Measurements from ENCODE around the gene JPH2.

JPH2 gene

GRCh38 chr20:44172572-44172950, 14.4 kb downstream of the JPH2 start:
- no peaks in the 10 kb centered on the region for H3K36me3 ChIP-seq (ENCODE audit: control insufficient read depth, insufficient read depth, low read length)
- H3K9ac ChIP-seq (ENCODE audit: low read depth, low read length) = no peak overlapping the region
- no peak overlapping the region for H3K4me3 ChIP-seq (ENCODE audit: low read depth, low read length)
- no peaks in the 10 kb centered on the region for H3K9me3 ChIP-seq (ENCODE audit: control insufficient read depth, insufficient read depth, low read length)
- H3K27ac ChIP-seq (ENCODE audit: low read depth, low read length) = no peak overlapping the region
- no peaks in the 10 kb centered on the region for H3K4me1 ChIP-seq (ENCODE audit: control insufficient read depth, insufficient read depth, low read length)
- no peaks in the 10 kb centered on the region for H3K27me3 ChIP-seq (ENCODE audit: control insufficient read depth, insufficient read depth, low read length)

DNA sequence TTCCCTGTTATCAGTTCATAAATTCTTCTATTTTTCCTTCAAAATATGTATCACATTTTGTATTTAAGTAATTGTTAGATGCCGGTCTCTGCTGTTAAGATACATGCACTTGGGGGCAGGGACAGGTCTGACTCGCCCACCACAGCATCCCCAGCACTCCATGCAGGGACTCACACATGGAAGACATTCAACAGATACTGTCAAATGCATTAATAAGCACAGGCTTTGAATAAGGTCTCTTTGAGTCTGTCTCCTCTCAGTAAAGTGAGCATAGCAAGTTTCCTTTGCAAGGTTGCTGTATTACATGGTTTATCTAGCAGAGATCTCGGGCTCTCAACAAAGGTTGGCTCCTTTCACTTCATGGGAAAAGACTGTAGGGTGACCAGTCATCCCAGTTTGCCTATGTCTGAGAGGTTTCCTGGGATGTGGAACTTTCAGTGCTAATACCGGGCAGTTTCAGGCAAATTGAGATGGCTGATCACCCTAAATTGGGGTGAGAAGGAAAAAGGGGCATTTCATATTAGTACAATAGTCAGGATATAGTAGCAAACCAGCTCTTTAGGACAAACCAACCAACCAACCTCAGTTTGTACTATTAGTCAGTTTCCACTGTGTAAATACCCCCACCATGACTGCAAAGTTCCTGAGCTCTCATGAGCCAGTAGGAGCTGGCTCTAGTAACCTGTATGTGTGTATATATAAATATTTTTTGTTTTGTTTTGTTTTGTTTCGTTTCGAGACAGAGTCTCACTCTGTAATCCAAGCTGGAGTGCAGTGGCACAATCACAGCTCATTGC, 15.0 kb downstream of the JPH2 start:
- Histone ChIP-seq H3K9me3 (ENCODE audit: control insufficient read depth, insufficient read depth, low read length) (no peaks in the 10 kb centered on the region), H3K27me3 (ENCODE audit: control insufficient read depth, insufficient read depth, low read length) (no peaks in the 10 kb centered on the region), H3K27ac (ENCODE audit: low read depth, low read length) (no peak overlapping the region), H3K4me3 (ENCODE audit: low read depth, low read length) (no peak overlapping the region), H3K4me1 (ENCODE audit: control insufficient read depth, insufficient read depth, low read length) (no peaks in the 10 kb centered on the region), H3K9ac (ENCODE audit: low read depth, low read length) (no peak overlapping the region), H3K36me3 (ENCODE audit: control insufficient read depth, insufficient read depth, low read length) (no peaks in the 10 kb centered on the region)

DNA sequence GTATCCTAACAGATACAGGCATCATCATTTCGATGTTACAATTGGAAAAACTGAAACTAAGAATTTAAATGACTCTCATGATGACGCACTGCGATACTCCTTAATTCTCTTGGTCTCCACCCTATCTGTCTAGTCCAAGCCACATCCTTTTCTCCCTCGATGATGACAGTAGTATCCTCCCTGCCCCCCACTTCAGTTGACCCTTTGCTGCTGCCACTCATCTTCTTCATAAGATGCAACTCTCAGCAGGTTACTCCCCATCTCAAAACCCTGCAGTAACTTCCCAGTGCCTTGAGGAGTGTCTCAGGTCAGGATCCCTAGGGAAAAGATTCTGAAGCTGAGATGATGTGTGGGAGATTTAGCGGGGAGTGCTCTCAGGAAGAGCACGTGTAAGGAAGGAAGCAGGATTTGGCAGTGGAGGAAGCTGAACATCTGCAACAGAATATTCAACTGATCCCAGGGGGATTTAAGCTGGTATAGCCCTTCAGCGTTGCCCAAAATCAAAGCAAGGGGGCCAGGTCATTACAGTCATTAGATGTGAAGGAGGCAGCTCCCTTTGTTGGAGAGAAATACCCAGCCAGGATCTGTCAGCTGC, 16.1 kb downstream of the JPH2 start:
- H3K4me1 ChIP-seq (ENCODE audit: control insufficient read depth, insufficient read depth, low read length) = no peaks in the 10 kb centered on the region
- no peaks in the 10 kb centered on the region for H3K27me3 ChIP-seq (ENCODE audit: control insufficient read depth, insufficient read depth, low read length)
- H3K9ac ChIP-seq (ENCODE audit: low read depth, low read length) = no peak overlapping the region
- no peak overlapping the region for H3K4me3 ChIP-seq (ENCODE audit: low read depth, low read length)
- no peaks in the 10 kb centered on the region for H3K36me3 ChIP-seq (ENCODE audit: control insufficient read depth, insufficient read depth, low read length)
- H3K27ac ChIP-seq (ENCODE audit: low read depth, low read length) = no peak overlapping the region
- no peaks in the 10 kb centered on the region for H3K9me3 ChIP-seq (ENCODE audit: control insufficient read depth, insufficient read depth, low read length)

- H3K9ac ChIP-seq (ENCODE audit: low read depth, low read length) = no peak overlapping the region
- no peak overlapping the region for H3K27ac ChIP-seq (ENCODE audit: low read depth, low read length)
- no peaks in the 10 kb centered on the region for H3K27me3 ChIP-seq (ENCODE audit: control insufficient read depth, insufficient read depth, low read length)
- no peaks in the 10 kb centered on the region for H3K36me3 ChIP-seq (ENCODE audit: control insufficient read depth, insufficient read depth, low read length)
- H3K4me3 ChIP-seq (ENCODE audit: low read depth, low read length) = no peak overlapping the region
- H3K4me1 ChIP-seq (ENCODE audit: control insufficient read depth, insufficient read depth, low read length) = no peaks in the 10 kb centered on the region
- H3K9me3 ChIP-seq (ENCODE audit: control insufficient read depth, insufficient read depth, low read length) = no peaks in the 10 kb centered on the region
Measured at GRCh38 chr20:44167736-44168135, 19.3 kb downstream of the JPH2 start.

GRCh38 chr20:44166477-44166876, 20.5 kb downstream of the JPH2 start:
- Histone ChIP-seq H3K4me1 (ENCODE audit: control insufficient read depth, insufficient read depth, low read length) (no peaks in the 10 kb centered on the region), H3K9me3 (ENCODE audit: control insufficient read depth, insufficient read depth, low read length) (no peaks in the 10 kb centered on the region), H3K4me3 (ENCODE audit: low read depth, low read length) (no peak overlapping the region), H3K27me3 (ENCODE audit: control insufficient read depth, insufficient read depth, low read length) (no peaks in the 10 kb centered on the region), H3K36me3 (ENCODE audit: control insufficient read depth, insufficient read depth, low read length) (no peaks in the 10 kb centered on the region), H3K27ac (ENCODE audit: low read depth, low read length) (no peak overlapping the region), H3K9ac (ENCODE audit: low read depth, low read length) (no peak overlapping the region)

GRCh38 chr20:44166008-44166407, 21.0 kb downstream of the JPH2 start:
- Histone ChIP-seq H3K9ac (ENCODE audit: low read depth, low read length) (no peak overlapping the region), H3K9me3 (ENCODE audit: control insufficient read depth, insufficient read depth, low read length) (no peaks in the 10 kb centered on the region), H3K4me3 (ENCODE audit: low read depth, low read length) (no peak overlapping the region), H3K27me3 (ENCODE audit: control insufficient read depth, insufficient read depth, low read length) (no peaks in the 10 kb centered on the region), H3K36me3 (ENCODE audit: control insufficient read depth, insufficient read depth, low read length) (no peaks in the 10 kb centered on the region), H3K4me1 (ENCODE audit: control insufficient read depth, insufficient read depth, low read length) (no peaks in the 10 kb centered on the region), H3K27ac (ENCODE audit: low read depth, low read length) (no peak overlapping the region)

GRCh38 chr20:44160133-44160532, 26.9 kb downstream of the JPH2 start:
- no peak overlapping the region for H3K9ac ChIP-seq (ENCODE audit: low read depth, low read length)
- no peak overlapping the region for H3K4me3 ChIP-seq (ENCODE audit: low read depth, low read length)
- H3K4me1 ChIP-seq (ENCODE audit: control insufficient read depth, insufficient read depth, low read length) = no peaks in the 10 kb centered on the region
- no peaks in the 10 kb centered on the region for H3K36me3 ChIP-seq (ENCODE audit: control insufficient read depth, insufficient read depth, low read length)
- no peaks in the 10 kb centered on the region for H3K9me3 ChIP-seq (ENCODE audit: control insufficient read depth, insufficient read depth, low read length)
- no peak overlapping the region for H3K27ac ChIP-seq (ENCODE audit: low read depth, low read length)
- no peaks in the 10 kb centered on the region for H3K27me3 ChIP-seq (ENCODE audit: control insufficient read depth, insufficient read depth, low read length)

- no peaks in the 10 kb centered on the region for H3K27me3 ChIP-seq (ENCODE audit: control insufficient read depth, insufficient read depth, low read length)
- no peaks in the 10 kb centered on the region for H3K9me3 ChIP-seq (ENCODE audit: control insufficient read depth, insufficient read depth, low read length)
- no peak overlapping the region for H3K4me3 ChIP-seq (ENCODE audit: low read depth, low read length)
- no peak overlapping the region for H3K27ac ChIP-seq (ENCODE audit: low read depth, low read length)
- H3K9ac ChIP-seq (ENCODE audit: low read depth, low read length) = no peak overlapping the region
- H3K36me3 ChIP-seq (ENCODE audit: control insufficient read depth, insufficient read depth, low read length) = no peaks in the 10 kb centered on the region
- no peaks in the 10 kb centered on the region for H3K4me1 ChIP-seq (ENCODE audit: control insufficient read depth, insufficient read depth, low read length)
Measured at GRCh38 chr20:44159711-44160110, 27.3 kb downstream of the JPH2 start.

- H3K27ac ChIP-seq (ENCODE audit: low read depth, low read length) = no peak overlapping the region
- no peaks in the 10 kb centered on the region for H3K36me3 ChIP-seq (ENCODE audit: control insufficient read depth, insufficient read depth, low read length)
- no peaks in the 10 kb centered on the region for H3K27me3 ChIP-seq (ENCODE audit: control insufficient read depth, insufficient read depth, low read length)
- H3K9ac ChIP-seq (ENCODE audit: low read depth, low read length) = no peak overlapping the region
- H3K4me1 ChIP-seq (ENCODE audit: control insufficient read depth, insufficient read depth, low read length) = no peaks in the 10 kb centered on the region
- no peaks in the 10 kb centered on the region for H3K9me3 ChIP-seq (ENCODE audit: control insufficient read depth, insufficient read depth, low read length)
- H3K4me3 ChIP-seq (ENCODE audit: low read depth, low read length) = no peak overlapping the region
Measured at GRCh38 chr20:44159125-44159524, 27.9 kb downstream of the JPH2 start.

DNA sequence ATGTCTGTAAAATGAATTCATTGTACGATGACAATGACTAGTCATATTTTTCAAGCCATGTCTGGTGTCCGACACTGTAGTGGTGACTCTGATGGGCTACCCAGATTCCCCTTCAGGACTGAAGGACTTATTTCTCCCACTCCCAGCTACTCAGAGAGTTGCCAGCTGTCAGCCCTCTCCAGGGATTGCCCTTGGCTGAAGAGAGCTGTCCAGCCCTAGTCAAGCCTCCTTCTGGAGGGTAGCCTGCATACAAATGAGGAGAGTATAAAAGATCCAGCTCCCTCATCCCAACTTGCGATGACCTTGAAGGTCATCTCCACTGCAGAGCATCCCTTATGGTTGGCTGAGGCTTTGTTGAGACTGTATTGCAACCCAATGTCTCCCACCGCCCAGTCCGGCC, 29.9 kb downstream of the JPH2 start:
- Histone ChIP-seq H3K36me3 (ENCODE audit: control insufficient read depth, insufficient read depth, low read length) (no peaks in the 10 kb centered on the region), H3K9ac (ENCODE audit: low read depth, low read length) (no peak overlapping the region), H3K27ac (ENCODE audit: low read depth, low read length) (no peak overlapping the region), H3K27me3 (ENCODE audit: control insufficient read depth, insufficient read depth, low read length) (no peaks in the 10 kb centered on the region), H3K4me3 (ENCODE audit: low read depth, low read length) (no peak overlapping the region), H3K9me3 (ENCODE audit: control insufficient read depth, insufficient read depth, low read length) (no peaks in the 10 kb centered on the region), H3K4me1 (ENCODE audit: control insufficient read depth, insufficient read depth, low read length) (no peaks in the 10 kb centered on the region)

DNA sequence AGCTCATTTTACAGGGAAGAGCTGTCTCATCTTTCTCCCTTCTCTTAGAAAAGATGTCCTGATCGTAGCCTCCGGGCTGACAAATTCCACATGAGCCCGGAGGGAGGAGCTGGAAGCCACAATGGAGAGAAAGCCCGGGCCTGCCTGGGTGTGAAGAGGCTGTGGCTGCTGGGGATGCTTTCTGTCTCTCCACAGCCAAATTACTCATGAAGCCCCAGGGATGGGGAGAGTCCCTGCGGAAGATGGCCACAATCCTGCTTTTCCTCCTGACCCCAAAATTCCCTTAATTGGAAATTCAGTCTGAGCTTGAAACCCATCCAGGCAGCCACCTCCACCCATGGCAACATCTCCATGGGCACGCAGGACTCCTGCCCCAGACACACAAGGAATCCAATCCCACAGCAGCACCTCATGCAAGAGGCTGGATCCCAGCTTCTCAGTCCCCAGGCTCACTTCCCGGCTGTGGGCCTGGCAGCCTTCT, 32.4 kb downstream of the JPH2 start:
- no peak overlapping the region for H3K9ac ChIP-seq (ENCODE audit: low read depth, low read length)
- H3K4me1 ChIP-seq (ENCODE audit: control insufficient read depth, insufficient read depth, low read length) = no peaks in the 10 kb centered on the region
- H3K27me3 ChIP-seq (ENCODE audit: control insufficient read depth, insufficient read depth, low read length) = no peaks in the 10 kb centered on the region
- H3K27ac ChIP-seq (ENCODE audit: low read depth, low read length) = no peak overlapping the region
- no peaks in the 10 kb centered on the region for H3K36me3 ChIP-seq (ENCODE audit: control insufficient read depth, insufficient read depth, low read length)
- no peaks in the 10 kb centered on the region for H3K9me3 ChIP-seq (ENCODE audit: control insufficient read depth, insufficient read depth, low read length)
- H3K4me3 ChIP-seq (ENCODE audit: low read depth, low read length) = no peak overlapping the region
